ENCODE measurements around the gene USP12.
"Not testable (repeated sequence)": the region's sequence is repeated elsewhere in the genome, so short reads cannot be mapped to it uniquely, and the experiment has no call there.

Gene USP12

GRCh38 chr13:27171244-27171826 lies at the start of gene USP12:
TSS of gene USP12 (minus strand) at chr13:27171811. CDS start at chr13:27171639, 172 bp downstream.
- peak; percentile 36 for DNase-seq

GRCh38 chr13:27219611-27220010 lies 48.0 kb upstream of the USP12 start:
- DNase-seq, result no peak

- DNase-seq, result not testable (repeated sequence)
Observed at GRCh38 chr13:27218861-27219260, 47.2 kb upstream of the USP12 start.

- DNase-seq, result not testable (repeated sequence)
Observed at GRCh38 chr13:27217791-27218190, 46.2 kb upstream of the USP12 start.

GRCh38 chr13:27213386-27213785 lies 41.8 kb upstream of the USP12 start:
- not testable (repeated sequence) for DNase-seq

- no peak for DNase-seq
Observed at GRCh38 chr13:27211771-27212364, 40.3 kb upstream of the USP12 start.

- no peak for DNase-seq
Observed at GRCh38 chr13:27211271-27211670, 39.7 kb upstream of the USP12 start.

- no peak for DNase-seq
Observed at GRCh38 chr13:27208514-27208913, 36.9 kb upstream of the USP12 start.

GRCh38 chr13:27203854-27204253 lies 32.2 kb upstream of the USP12 start:
- no peak for DNase-seq

GRCh38 chr13:27203186-27203585 lies 31.6 kb upstream of the USP12 start:
- no peak for DNase-seq

GRCh38 chr13:27201661-27202060 lies 30.1 kb upstream of the USP12 start:
- DNase-seq, result no peak

- DNase-seq, result peak; percentile 37
Observed at GRCh38 chr13:27200413-27201070, 28.9 kb upstream of the USP12 start.

- no peak for DNase-seq
Observed at GRCh38 chr13:27199696-27200095, 28.1 kb upstream of the USP12 start.

- no peak for DNase-seq
Observed at GRCh38 chr13:27199211-27199610, 27.6 kb upstream of the USP12 start.

GRCh38 chr13:27194895-27195764 lies 23.5 kb upstream of the USP12 start:
- peak; percentile 84 for DNase-seq

- no peak for DNase-seq
Observed at GRCh38 chr13:27194209-27194608, 22.6 kb upstream of the USP12 start.

- DNase-seq, result no peak
Observed at GRCh38 chr13:27193496-27193895, 21.9 kb upstream of the USP12 start.

- peak; percentile 30 for DNase-seq
Observed at GRCh38 chr13:27192973-27193372, 21.4 kb upstream of the USP12 start.

GRCh38 chr13:27192367-27192766 lies 20.8 kb upstream of the USP12 start:
- not testable (repeated sequence) for DNase-seq

GRCh38 chr13:27189192-27189591 lies 17.6 kb upstream of the USP12 start:
- no peak for DNase-seq

- DNase-seq, result no peak
Observed at GRCh38 chr13:27188239-27188638, 16.6 kb upstream of the USP12 start.

- DNase-seq, result no peak
Observed at GRCh38 chr13:27186295-27186694, 14.7 kb upstream of the USP12 start.

GRCh38 chr13:27183561-27184147 lies 12.0 kb upstream of the USP12 start:
- DNase-seq, result no peak
